Esophagus muscularis mucosa (tissue), 4 donors: ENCODE data around the gene LRRC72.

Experiments used
- EP300 ChIP-seq: sonication (generic); formaldehyde crosslinking; IDR thresholded peaks from one replicate; pipeline ENCODE4 v1.6.1; 2017; ENCODE audit warnings: antibody characterized with exemption
- POLR2A ChIP-seq: fragments of 450-650 bp; IDR thresholded peaks from one replicate; pipeline ENCODE4 v1.6.1; 2017; ENCODE audit warnings: antibody characterized with exemption, moderate library complexity, mild to moderate bottlenecking, low read depth
- POLR2AphosphoS5 ChIP-seq, 2 donors: sonication (generic); formaldehyde crosslinking; IDR thresholded peaks; one replicate each; pipeline ENCODE4 v1.6.1; 2017; ENCODE audit warnings: antibody characterized with exemption in 2 of 2
- TF ChIP-seq, protein P1 (sequence below), 3 experiments: fragments of 200-600 bp in 2 of 3; fragments of 450-650 bp in 1 of 3; sonication (generic) in 2 of 3; IDR thresholded peaks; one replicate each; pipeline ENCODE4 v1.5.1; 2017 to 2019; ENCODE audit warnings: antibody characterized with exemption in 3 of 3, mild to moderate bottlenecking in 2 of 3, moderate library complexity in 1 of 3

DNA sequence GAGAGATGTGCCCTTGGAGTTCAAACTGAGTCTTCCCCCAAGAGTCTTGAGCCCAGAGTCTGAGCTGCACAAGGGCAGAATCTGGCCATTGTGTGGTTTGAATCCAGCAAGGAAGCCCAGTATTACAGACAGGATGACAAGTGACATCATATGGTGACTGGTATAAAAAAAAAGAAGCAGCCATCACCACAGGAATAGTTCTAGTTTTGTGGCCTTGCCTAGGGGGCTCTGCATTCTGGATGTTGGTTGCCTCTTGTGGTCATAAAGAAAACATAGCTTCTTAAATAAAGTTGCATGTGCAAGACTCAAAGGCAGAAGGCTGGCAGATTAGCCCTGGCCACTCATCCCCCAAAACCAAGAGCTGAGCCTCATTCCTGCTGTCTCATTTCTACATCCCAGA is 16.8 kb upstream of the LRRC72 start:
- TF ChIP-seq, protein P1, sequence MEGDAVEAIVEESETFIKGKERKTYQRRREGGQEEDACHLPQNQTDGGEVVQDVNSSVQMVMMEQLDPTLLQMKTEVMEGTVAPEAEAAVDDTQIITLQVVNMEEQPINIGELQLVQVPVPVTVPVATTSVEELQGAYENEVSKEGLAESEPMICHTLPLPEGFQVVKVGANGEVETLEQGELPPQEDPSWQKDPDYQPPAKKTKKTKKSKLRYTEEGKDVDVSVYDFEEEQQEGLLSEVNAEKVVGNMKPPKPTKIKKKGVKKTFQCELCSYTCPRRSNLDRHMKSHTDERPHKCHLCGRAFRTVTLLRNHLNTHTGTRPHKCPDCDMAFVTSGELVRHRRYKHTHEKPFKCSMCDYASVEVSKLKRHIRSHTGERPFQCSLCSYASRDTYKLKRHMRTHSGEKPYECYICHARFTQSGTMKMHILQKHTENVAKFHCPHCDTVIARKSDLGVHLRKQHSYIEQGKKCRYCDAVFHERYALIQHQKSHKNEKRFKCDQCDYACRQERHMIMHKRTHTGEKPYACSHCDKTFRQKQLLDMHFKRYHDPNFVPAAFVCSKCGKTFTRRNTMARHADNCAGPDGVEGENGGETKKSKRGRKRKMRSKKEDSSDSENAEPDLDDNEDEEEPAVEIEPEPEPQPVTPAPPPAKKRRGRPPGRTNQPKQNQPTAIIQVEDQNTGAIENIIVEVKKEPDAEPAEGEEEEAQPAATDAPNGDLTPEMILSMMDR (IDR thresholded peaks at IDR 0.05), result no peak
- TF ChIP-seq POLR2A, result no peak
- TF ChIP-seq EP300, result no peak
- TF ChIP-seq POLR2AphosphoS5 (IDR thresholded peaks at IDR 0.05), result no peak
